GM12891 (cell line): Measurements from ENCODE around the gene EGR4.

Experiments used
- DNase-seq: peaks from one replicate; pipeline ENCODE4 v3.0.0; 2011; ENCODE audit warnings: low spot score; ENCODE audit not compliant: insufficient read length
- FAIRE-seq: peaks from 2 replicates; lab custom pipeline; 2011; peaks lifted over from hg19 to GRCh38; lab: Jason Lieb, UNC
- PAX5 ChIP-seq: IDR thresholded peaks from 2 replicates; pipeline ENCODE4 v1.6.1; 2011; ENCODE audit warnings: low read length, moderate library complexity, mild to moderate bottlenecking; ENCODE audit not compliant: insufficient read depth, severe bottlenecking
- POLR2A ChIP-seq: IDR thresholded peaks from 2 replicates; pipeline ENCODE4 v1.6.1; 2011; ENCODE audit warnings: low read depth, low read length, control low read depth
- POLR2AphosphoS5 ChIP-seq: IDR thresholded peaks from 2 replicates; pipeline ENCODE4 v1.6.1; 2011; ENCODE audit warnings: low read depth, low read length, control low read depth
- POU2F2 ChIP-seq: IDR thresholded peaks from 2 replicates; pipeline ENCODE4 v1.6.1; 2011; ENCODE audit warnings: low read depth, mild to moderate bottlenecking, control low read depth, low read length, moderate library complexity
- SPI1 ChIP-seq: IDR thresholded peaks from 2 replicates; pipeline ENCODE4 v1.6.1; 2011; ENCODE audit warnings: low read depth, low read length, control low read depth
- TAF1 ChIP-seq: IDR thresholded peaks from 2 replicates; pipeline ENCODE4 v1.6.1; 2011; ENCODE audit warnings: low read depth, low read length, control low read depth

EGR4 gene

GRCh38 chr2:73257425-73258125 lies 35.8 kb downstream of the EGR4 start:
- no peak for DNase-seq

GRCh38 chr2:73257021-73257420 lies 36.3 kb downstream of the EGR4 start:
- TF ChIP-seq POLR2A (no peak), SPI1 (no peak), PAX5 (no peak), POLR2AphosphoS5 (no peak; the same call in 1 of the 2 replicates), TAF1 (no peak), POU2F2 (no peak)
- FAIRE-seq (no peak), DNase-seq (no peak)

More at GRCh38 chr2:73257425-73258125, 35.8 kb downstream of the EGR4 start:
- no peak for TF ChIP-seq TAF1
- TF ChIP-seq PAX5 = no peak
- TF ChIP-seq POLR2A = no peak
- no peak for TF ChIP-seq SPI1
- no peak for TF ChIP-seq POU2F2
- TF ChIP-seq POLR2AphosphoS5 = no peak
- FAIRE-seq = no peak

- FAIRE-seq (no peak), DNase-seq (no peak)
- TF ChIP-seq SPI1 = no peak
- TF ChIP-seq POLR2AphosphoS5 = peak; percentile 5; the same call in 1 of the 2 replicates
Observed at GRCh38 chr2:73256618-73256922, 36.8 kb downstream of the EGR4 start.

GRCh38 chr2:73255907-73256617 lies 37.3 kb downstream of the EGR4 start:
- TF ChIP-seq PAX5 (no peak), SPI1 (no peak), POLR2AphosphoS5 (no peak), POLR2A (no peak), TAF1 (no peak)
- DNase-seq = no peak
- FAIRE-seq = no peak

- FAIRE-seq = no peak
- no peak for DNase-seq
- TF ChIP-seq POU2F2 (0 out of 2 replicates have a peak, but pooled peaks have one; percentile 33), SPI1 (no peak), POLR2AphosphoS5 (peak; percentile 85)
Observed at GRCh38 chr2:73255007-73255644, 38.2 kb downstream of the EGR4 start.

- DNase-seq (no peak), FAIRE-seq (no peak)
- TF ChIP-seq POLR2A = no peak
- no peak for TF ChIP-seq PAX5
- no peak for TF ChIP-seq POLR2AphosphoS5
- TF ChIP-seq TAF1 = no peak
- no peak for TF ChIP-seq SPI1
- no peak for TF ChIP-seq POU2F2
Observed at GRCh38 chr2:73254343-73255006, 38.9 kb downstream of the EGR4 start.

GRCh38 chr2:73253901-73254300 lies 39.4 kb downstream of the EGR4 start:
- FAIRE-seq (no peak), DNase-seq (no peak)
- peak; percentile 38; the same call in 1 of the 2 replicates for TF ChIP-seq POLR2AphosphoS5
- no peak for TF ChIP-seq POU2F2
- peak; percentile 83 for TF ChIP-seq SPI1

- TF ChIP-seq SPI1 (no peak), POU2F2 (no peak), POLR2A (no peak), POLR2AphosphoS5 (no peak; the same call in 1 of the 2 replicates), PAX5 (no peak), TAF1 (no peak)
- FAIRE-seq = no peak
Observed at GRCh38 chr2:73253400-73253799, 39.9 kb downstream of the EGR4 start.

GRCh38 chr2:73252238-73253027 lies 40.9 kb downstream of the EGR4 start:
- no peak for FAIRE-seq
- DNase-seq = no peak
- TF ChIP-seq PAX5 (no peak), TAF1 (no peak), POLR2AphosphoS5 (no peak; the same call in 1 of the 2 replicates), POU2F2 (no peak), POLR2A (no peak), SPI1 (no peak)

More at GRCh38 chr2:73253400-73253799, 39.9 kb downstream of the EGR4 start:
- no peak for DNase-seq
